ENCODE measurements around the gene B3GAT1. TPM values are rescaled to one million over a fixed set of nuclear protein-coding genes. Genes with fewer than 3 reads are reported as not detected.

B3GAT1 gene
- total and polyA plus RNA-seq, 9 donors = 0.11 to 1.4 (median 0.23) TPM

- 58 to 70% (median 67%) methylated on average over 5 of the region's 5 CpGs for WGBS, 3 donors
- Histone ChIP-seq H3K4me3 (no peak overlapping the region), H3K4me1 (ENCODE audit: insufficient read depth) (peaks cover 4% of the 10 kb centered on the region), H3K27me3 (no peaks in the 10 kb centered on the region), H3K9me3 (no peaks in the 10 kb centered on the region), H3K27ac (no peak overlapping the region), H3K36me3 (no peaks in the 10 kb centered on the region)
- no peak for TF ChIP-seq EP300 (IDR thresholded peaks at IDR 0.05)
- TF ChIP-seq POLR2A (IDR thresholded peaks at IDR 0.05) = no peak
- TF ChIP-seq CTCF (IDR thresholded peaks at IDR 0.05) = no peak
- DNase-seq = no peak
- intact Hi-C loops (cut with DNase I) = no loop called here
Observed at GRCh38 chr11:134410766-134411165, 1.3 kb downstream of the B3GAT1 start.

GRCh38 chr11:134409552-134410429, 2.3 kb downstream of the B3GAT1 start:
- intact Hi-C loops (cut with DNase I) = no loop called here
- Histone ChIP-seq H3K27me3 (no peaks in the 10 kb centered on the region), H3K9me3 (no peaks in the 10 kb centered on the region), H3K27ac (no peak overlapping the region), H3K4me3 (no peak overlapping the region), H3K4me1 (ENCODE audit: insufficient read depth) (peaks cover 4% of the 10 kb centered on the region), H3K36me3 (no peaks in the 10 kb centered on the region)
- DNase-seq = no peak
- WGBS, 3 donors = 74 to 77% (median 75%) methylated on average over 15 of the region's 15 CpGs
- TF ChIP-seq CTCF (IDR thresholded peaks at IDR 0.05) (no peak), EP300 (IDR thresholded peaks at IDR 0.05) (no peak), POLR2A (IDR thresholded peaks at IDR 0.05) (no peak)

- no peak for DNase-seq
- H3K4me3 ChIP-seq = no peak overlapping the region
- H3K27ac ChIP-seq = no peak overlapping the region
- 40 to 65% (median 46%) methylated on average over 6 to 8 of the region's 8 CpGs for WGBS, 3 donors
- no peaks in the 10 kb centered on the region for H3K36me3 ChIP-seq
- no peak for TF ChIP-seq CTCF (IDR thresholded peaks at IDR 0.05)
- H3K9me3 ChIP-seq = no peaks in the 10 kb centered on the region
- intact Hi-C loops (cut with DNase I) = no loop called here
- H3K27me3 ChIP-seq = no peaks in the 10 kb centered on the region
- H3K4me1 ChIP-seq (ENCODE audit: insufficient read depth) = peaks cover 4% of the 10 kb centered on the region
Observed at GRCh38 chr11:134407923-134408322, 4.1 kb downstream of the B3GAT1 start.

- intact Hi-C loops (cut with DNase I) = no loop called here
- Histone ChIP-seq H3K9me3 (no peaks in the 10 kb centered on the region), H3K36me3 (no peaks in the 10 kb centered on the region), H3K27me3 (no peaks in the 10 kb centered on the region), H3K4me1 (ENCODE audit: insufficient read depth) (peaks cover 4% of the 10 kb centered on the region), H3K27ac (no peak overlapping the region), H3K4me3 (no peak overlapping the region)
- WGBS, 3 donors = 39 to 51% (median 47%) methylated on average over 12 of the region's 12 CpGs
- DNase-seq = no peak
- no peak for TF ChIP-seq EP300 (IDR thresholded peaks at IDR 0.05)
- TF ChIP-seq POLR2A (IDR thresholded peaks at IDR 0.05) = no peak
- no peak for TF ChIP-seq CTCF (IDR thresholded peaks at IDR 0.05)
Observed at GRCh38 chr11:134407321-134407828, 4.7 kb downstream of the B3GAT1 start.
